Measurements from ENCODE around the gene B4GALT5. TPM values are rescaled to one million over a fixed set of nuclear protein-coding genes. Genes with fewer than 3 reads are reported as not detected.
"Not testable (repeated sequence)": the region's sequence is repeated elsewhere in the genome, so short reads cannot be mapped to it uniquely, and the experiment has no call there.

Gene B4GALT5
- total RNA-seq, 1 donor from 2014 or later: 62.0 TPM

GRCh38 chr20:49737260-49737659 is 23.6 kb upstream of the B4GALT5 start:
- no peak for DNase-seq (ENCODE audit: low spot score in 2 of 2)
- no peak for FAIRE-seq

- DNase-seq (ENCODE audit: low spot score in 2 of 2) (no peak), FAIRE-seq (no peak)
Observed at GRCh38 chr20:49729780-49730179, 16.1 kb upstream of the B4GALT5 start.

- FAIRE-seq (no peak), DNase-seq (ENCODE audit: low spot score in 2 of 2) (no peak)
Observed at GRCh38 chr20:49727894-49728885, 14.5 kb upstream of the B4GALT5 start.

- DNase-seq (ENCODE audit: low spot score in 2 of 2) (no peak), FAIRE-seq (no peak)
Observed at GRCh38 chr20:49727478-49727877, 13.8 kb upstream of the B4GALT5 start.

GRCh38 chr20:49725694-49726093 is 12.0 kb upstream of the B4GALT5 start:
- no peak for FAIRE-seq
- DNase-seq (ENCODE audit: low spot score in 2 of 2): no peak

- not testable (repeated sequence) for FAIRE-seq; DNase-seq (ENCODE audit: low spot score in 2 of 2)
Observed at GRCh38 chr20:49725224-49725606, 11.5 kb upstream of the B4GALT5 start.

- FAIRE-seq (no peak), DNase-seq (ENCODE audit: low spot score in 2 of 2) (no peak)
Observed at GRCh38 chr20:49724408-49725223, 10.9 kb upstream of the B4GALT5 start.

- not testable (repeated sequence) for FAIRE-seq; DNase-seq (ENCODE audit: low spot score in 2 of 2)
Observed at GRCh38 chr20:49723758-49724157, 10.1 kb upstream of the B4GALT5 start.

GRCh38 chr20:49721326-49721725 is 7.6 kb upstream of the B4GALT5 start:
- not testable (repeated sequence) for FAIRE-seq; DNase-seq (ENCODE audit: low spot score in 2 of 2)

GRCh38 chr20:49715466-49715865 is 1.8 kb upstream of the B4GALT5 start:
- DNase-seq (ENCODE audit: low spot score in 2 of 2) (no peak), FAIRE-seq (no peak)

GRCh38 chr20:49712996-49713752 is 504 bp downstream of the B4GALT5 start:
- FAIRE-seq (no peak), DNase-seq (ENCODE audit: low spot score in 2 of 2) (peak; percentile 33 to 52)

GRCh38 chr20:49712646-49712995 is 1.1 kb downstream of the B4GALT5 start:
- FAIRE-seq: no peak
- no peak for DNase-seq (ENCODE audit: low spot score in 2 of 2)

- DNase-seq (ENCODE audit: low spot score in 2 of 2): no peak
- FAIRE-seq: no peak
Observed at GRCh38 chr20:49712118-49712517, 1.6 kb downstream of the B4GALT5 start.

GRCh38 chr20:49711667-49711987 is 2.1 kb downstream of the B4GALT5 start:
- DNase-seq (ENCODE audit: low spot score in 2 of 2): no peak
- FAIRE-seq: no peak

GRCh38 chr20:49710971-49711666 is 2.6 kb downstream of the B4GALT5 start:
- FAIRE-seq (no peak), DNase-seq (ENCODE audit: low spot score in 2 of 2) (no peak)

GRCh38 chr20:49707118-49707517 is 6.6 kb downstream of the B4GALT5 start:
- FAIRE-seq (no peak), DNase-seq (ENCODE audit: low spot score in 2 of 2) (no peak)

- FAIRE-seq (no peak), DNase-seq (ENCODE audit: low spot score in 2 of 2) (no peak)
Observed at GRCh38 chr20:49706630-49707091, 7.0 kb downstream of the B4GALT5 start.

- not testable (repeated sequence) for FAIRE-seq; DNase-seq (ENCODE audit: low spot score in 2 of 2)
Observed at GRCh38 chr20:49705893-49706292, 7.8 kb downstream of the B4GALT5 start.

GRCh38 chr20:49705358-49705757 is 8.3 kb downstream of the B4GALT5 start:
- no peak for DNase-seq (ENCODE audit: low spot score in 2 of 2)
- no peak for FAIRE-seq

GRCh38 chr20:49704932-49705336 is 8.7 kb downstream of the B4GALT5 start:
- FAIRE-seq (no peak), DNase-seq (ENCODE audit: low spot score in 2 of 2) (no peak)
